ENCODE data around the gene STX8. TPM values are rescaled to one million over a fixed set of nuclear protein-coding genes. Genes with fewer than 3 reads are reported as not detected.

Gene STX8
- total RNA-seq, 1 donor: 77.5 TPM

DNA sequence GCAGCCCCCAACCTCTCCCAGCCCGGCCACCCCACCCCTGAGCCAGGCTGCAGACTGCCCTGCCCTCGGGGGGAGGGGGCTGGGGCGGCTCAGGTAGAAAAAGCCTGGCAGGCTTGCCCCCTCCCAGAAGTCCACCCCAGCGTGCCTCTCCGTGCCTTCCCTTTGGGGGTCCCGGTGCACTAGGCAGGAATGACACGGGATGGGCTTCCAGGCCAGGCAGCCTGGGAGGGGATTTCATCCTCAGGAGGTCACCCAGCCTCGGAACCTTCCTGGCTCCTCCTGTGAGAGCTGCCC lies 369.3 kb downstream of the STX8 start:
- DNase-seq (ENCODE audit: low read depth): no peak
- TF ChIP-seq, protein P1, sequence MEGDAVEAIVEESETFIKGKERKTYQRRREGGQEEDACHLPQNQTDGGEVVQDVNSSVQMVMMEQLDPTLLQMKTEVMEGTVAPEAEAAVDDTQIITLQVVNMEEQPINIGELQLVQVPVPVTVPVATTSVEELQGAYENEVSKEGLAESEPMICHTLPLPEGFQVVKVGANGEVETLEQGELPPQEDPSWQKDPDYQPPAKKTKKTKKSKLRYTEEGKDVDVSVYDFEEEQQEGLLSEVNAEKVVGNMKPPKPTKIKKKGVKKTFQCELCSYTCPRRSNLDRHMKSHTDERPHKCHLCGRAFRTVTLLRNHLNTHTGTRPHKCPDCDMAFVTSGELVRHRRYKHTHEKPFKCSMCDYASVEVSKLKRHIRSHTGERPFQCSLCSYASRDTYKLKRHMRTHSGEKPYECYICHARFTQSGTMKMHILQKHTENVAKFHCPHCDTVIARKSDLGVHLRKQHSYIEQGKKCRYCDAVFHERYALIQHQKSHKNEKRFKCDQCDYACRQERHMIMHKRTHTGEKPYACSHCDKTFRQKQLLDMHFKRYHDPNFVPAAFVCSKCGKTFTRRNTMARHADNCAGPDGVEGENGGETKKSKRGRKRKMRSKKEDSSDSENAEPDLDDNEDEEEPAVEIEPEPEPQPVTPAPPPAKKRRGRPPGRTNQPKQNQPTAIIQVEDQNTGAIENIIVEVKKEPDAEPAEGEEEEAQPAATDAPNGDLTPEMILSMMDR (IDR thresholded peaks at IDR 0.05; ENCODE audit: insufficient read depth, low read length): no peak
- no peak overlapping the region for H3K4me3 ChIP-seq (ENCODE audit: low read depth, low read length)

DNA sequence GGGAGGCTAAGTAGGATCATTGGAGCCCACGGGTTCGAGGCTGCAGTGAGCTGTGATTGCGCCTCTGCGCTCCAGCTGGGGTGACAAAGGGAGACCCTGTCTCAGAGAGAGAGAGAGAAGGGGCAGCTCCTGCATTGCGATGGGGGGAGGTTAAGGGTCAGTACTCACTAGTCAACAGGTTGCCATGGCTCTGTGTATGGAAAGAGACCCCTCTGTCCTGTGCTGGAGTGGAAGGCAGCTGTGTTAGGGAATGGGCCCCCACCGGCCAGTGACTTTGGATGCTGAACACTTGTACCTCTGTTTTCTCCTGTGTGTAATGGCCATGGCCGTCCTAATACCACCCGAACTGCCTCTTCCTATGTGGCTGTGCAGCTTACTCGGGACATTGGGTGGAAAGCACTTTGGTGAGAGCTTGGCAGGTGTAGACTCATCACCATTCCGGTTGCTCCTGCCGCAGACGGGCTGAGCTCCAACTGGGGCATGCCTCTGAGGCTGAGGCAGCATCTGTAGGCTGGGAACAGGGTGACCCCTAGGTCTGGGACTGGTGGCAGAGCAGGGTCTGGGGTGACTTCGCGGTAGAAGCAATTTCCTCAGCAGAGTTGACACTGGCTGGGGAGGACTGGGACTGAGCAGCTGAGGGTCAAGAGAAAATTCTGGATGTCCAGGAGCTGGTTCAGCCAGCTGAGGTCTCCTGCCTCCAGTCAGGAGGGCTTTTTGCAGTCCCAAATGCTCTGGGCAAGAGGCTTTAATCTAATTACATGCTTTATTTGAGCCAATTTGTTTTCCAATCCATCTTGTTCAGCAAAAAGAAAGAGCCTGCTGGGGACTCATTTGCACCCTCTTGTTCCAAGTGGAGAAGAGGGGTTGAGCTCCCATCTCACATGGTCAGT lies 369.9 kb downstream of the STX8 start:
- TF ChIP-seq, protein P1 (IDR thresholded peaks at IDR 0.05; ENCODE audit: insufficient read depth, low read length): no peak
- H3K4me3 ChIP-seq (ENCODE audit: low read depth, low read length): no peak overlapping the region
- DNase-seq (ENCODE audit: low read depth): no peak

DNA sequence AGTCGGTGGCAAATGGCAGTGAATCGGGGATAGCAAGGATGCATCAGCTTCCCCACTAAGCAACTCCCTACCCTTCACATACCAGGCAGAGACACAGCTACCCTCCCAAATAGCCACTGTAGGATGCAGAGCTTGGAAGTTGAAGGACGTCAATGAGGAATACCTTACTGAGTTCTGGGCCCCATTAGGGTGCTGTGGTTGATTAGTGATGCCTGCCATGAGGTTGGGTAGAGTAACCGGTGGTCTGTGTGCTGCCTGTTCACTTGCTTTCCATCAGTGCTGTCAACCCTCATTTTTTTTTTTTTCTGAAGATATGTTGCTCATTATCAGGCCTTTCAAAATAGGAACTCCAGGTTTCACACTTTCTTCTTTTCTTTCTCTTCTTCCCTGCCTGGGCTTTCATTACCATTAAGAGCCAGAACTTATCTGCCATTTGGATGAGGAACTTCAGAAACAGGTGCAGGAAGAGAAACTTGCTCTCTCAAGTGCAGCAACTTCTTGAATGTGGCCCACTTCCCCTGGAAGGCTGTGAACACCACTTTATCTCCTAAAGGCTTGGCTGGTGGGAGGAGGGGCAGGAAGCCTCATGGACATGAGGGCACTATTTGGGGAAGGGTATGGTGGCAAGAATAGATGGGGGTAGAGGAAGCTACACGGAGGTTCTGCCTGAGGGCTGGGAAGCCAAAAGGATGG lies 370.8 kb downstream of the STX8 start:
- no peak overlapping the region for H3K4me3 ChIP-seq (ENCODE audit: low read depth, low read length)
- TF ChIP-seq, protein P1 (IDR thresholded peaks at IDR 0.05; ENCODE audit: insufficient read depth, low read length): no peak
- no peak for DNase-seq (ENCODE audit: low read depth)

DNA sequence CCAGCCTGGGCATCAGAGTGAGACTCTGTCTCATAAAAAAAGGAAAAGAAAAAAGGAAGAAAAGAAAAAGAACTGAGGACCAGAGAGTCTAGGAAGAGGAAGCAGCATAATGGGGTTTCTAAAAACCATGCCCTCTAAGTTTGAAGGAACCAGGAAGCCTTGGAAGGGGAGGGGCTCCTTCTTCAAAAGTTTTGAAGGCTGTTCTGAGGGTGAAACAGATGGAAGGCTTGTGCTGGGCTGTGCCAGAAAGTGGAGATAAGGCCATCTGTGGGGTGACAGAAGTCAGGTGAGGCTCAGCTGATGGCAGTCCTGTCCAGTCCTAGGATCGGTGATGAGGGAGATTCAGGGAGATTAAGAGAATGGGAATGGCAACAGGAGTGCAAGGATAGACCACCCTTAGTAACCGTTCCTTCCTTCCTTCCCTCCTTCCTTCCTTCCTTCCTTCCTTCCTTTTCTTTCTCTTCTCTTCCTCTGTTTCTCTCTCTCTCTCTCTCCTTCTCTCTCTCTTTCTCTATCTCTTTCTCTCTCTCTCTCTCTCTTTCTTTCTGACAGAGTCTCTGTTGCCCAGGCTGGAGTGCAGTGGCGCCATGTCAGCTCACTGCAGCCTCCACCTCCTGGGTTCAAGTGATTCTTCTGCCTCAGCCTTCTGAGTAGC lies 371.7 kb downstream of the STX8 start:
- no peak overlapping the region for H3K4me3 ChIP-seq (ENCODE audit: low read depth, low read length)
- TF ChIP-seq, protein P1 (IDR thresholded peaks at IDR 0.05; ENCODE audit: insufficient read depth, low read length): no peak
- DNase-seq (ENCODE audit: low read depth): no peak

DNA sequence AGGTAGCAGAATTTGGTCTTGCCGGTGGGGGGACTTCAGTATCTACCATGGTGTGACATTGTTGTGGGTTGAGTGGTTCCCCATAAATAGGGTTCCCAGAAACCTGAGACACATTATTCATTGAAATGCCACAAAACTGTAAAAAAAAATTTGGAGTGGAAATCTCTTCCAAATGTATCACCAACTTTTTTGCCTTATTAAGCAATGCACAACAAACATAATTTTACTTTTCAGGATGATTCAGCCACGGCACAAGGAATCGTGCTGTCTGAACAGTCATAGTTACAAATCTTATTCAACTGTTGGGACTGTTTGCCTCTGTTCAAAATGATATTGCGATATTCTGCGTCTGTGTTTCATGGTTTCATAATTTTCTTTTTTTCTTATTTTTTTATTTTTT lies 373.1 kb downstream of the STX8 start:
- DNase-seq (ENCODE audit: low read depth): no peak
- TF ChIP-seq, protein P1 (IDR thresholded peaks at IDR 0.05; ENCODE audit: insufficient read depth, low read length): no peak
- H3K4me3 ChIP-seq (ENCODE audit: low read depth, low read length): no peak overlapping the region

DNA sequence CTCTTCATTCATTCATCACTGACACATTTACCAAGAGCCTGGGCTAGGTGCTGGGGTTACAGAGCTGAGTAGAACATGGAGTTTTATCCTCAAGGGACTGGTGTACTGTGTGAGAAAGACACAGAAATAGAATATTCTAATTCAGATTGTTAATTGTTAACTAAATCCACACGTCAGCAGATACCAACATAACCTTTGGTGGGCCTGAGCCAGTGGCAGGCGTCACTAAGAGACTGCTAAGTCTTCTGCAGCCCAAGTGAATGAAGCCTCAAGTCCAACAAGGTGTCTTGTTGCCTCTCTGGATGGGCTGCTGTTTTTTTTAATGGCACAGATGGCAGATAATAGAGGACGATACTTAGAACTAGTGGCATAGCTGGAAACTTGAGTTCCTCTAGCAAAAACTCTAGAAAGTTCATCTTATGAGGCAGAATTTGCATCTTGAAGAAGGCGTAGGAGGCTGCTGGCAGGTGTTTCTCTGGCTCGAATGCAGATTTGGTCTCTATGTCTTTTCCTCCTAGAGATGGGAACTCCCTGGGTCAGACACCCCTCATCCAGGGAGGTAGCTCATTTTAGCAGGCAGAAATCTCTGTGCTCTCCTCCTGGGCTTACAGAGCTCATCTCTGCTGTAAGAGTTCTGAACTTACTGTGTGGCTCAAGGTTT lies 374.8 kb downstream of the STX8 start:
- DNase-seq (ENCODE audit: low read depth): no peak
- TF ChIP-seq, protein P1 (IDR thresholded peaks at IDR 0.05; ENCODE audit: insufficient read depth, low read length): no peak

More for the DNA sequence above, 374.8 kb downstream of the STX8 start:
- no peak overlapping the region for H3K4me3 ChIP-seq (ENCODE audit: low read depth, low read length)
